MM.1S (cell line): ENCODE measurements around the gene HIPK4.

ENCODE experiments used
- EZH2 ChIP-seq: fragments of 300-600 bp; sonication (generic); optimal IDR thresholded peaks from 2 replicates; pipeline ENCODE3; 2017; ENCODE audit warnings: low read depth, mild to moderate bottlenecking, antibody characterized with exemption, low read length, mixed read lengths
- EZH2phosphoT487 ChIP-seq: fragments of 300-600 bp; sonication (generic); IDR thresholded peaks from 2 replicates; pipeline ENCODE4 v1.6.1; 2018; ENCODE audit warnings: antibody characterized with exemption, low read length
- TF ChIP-seq, protein P1 (sequence below): fragments of 300-600 bp; sonication (generic); IDR thresholded peaks from 2 replicates; pipeline ENCODE4 v1.5.1; 2016; ENCODE audit warnings: antibody characterized with exemption, low read length, mixed read lengths

DNA sequence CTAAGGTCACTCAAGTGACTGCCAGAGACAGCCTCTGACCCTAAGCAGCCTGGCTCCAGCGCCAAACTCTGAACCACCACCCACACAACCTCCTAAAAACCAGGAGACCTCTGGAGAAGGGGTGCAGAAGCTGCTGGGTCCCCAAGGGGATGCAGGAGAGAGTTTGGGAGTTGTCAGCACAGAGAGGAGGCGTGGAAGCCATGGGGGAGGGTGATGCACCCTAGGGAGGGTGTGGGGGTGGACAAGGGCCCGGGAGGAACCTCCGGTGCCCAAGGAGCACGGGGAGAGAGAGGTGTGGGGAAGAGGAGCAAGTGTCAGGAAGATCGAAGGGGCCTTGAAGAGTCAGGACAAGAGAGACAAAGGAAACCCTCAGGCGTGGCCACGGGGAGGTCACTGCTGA lies 2.1 kb upstream of the HIPK4 start:
- TF ChIP-seq, protein P1, sequence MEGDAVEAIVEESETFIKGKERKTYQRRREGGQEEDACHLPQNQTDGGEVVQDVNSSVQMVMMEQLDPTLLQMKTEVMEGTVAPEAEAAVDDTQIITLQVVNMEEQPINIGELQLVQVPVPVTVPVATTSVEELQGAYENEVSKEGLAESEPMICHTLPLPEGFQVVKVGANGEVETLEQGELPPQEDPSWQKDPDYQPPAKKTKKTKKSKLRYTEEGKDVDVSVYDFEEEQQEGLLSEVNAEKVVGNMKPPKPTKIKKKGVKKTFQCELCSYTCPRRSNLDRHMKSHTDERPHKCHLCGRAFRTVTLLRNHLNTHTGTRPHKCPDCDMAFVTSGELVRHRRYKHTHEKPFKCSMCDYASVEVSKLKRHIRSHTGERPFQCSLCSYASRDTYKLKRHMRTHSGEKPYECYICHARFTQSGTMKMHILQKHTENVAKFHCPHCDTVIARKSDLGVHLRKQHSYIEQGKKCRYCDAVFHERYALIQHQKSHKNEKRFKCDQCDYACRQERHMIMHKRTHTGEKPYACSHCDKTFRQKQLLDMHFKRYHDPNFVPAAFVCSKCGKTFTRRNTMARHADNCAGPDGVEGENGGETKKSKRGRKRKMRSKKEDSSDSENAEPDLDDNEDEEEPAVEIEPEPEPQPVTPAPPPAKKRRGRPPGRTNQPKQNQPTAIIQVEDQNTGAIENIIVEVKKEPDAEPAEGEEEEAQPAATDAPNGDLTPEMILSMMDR, result no peak
- no peak for TF ChIP-seq EZH2
- TF ChIP-seq EZH2phosphoT487, result no peak
